Measurements from ENCODE around the gene CENPK. TPM values are rescaled to one million over a fixed set of nuclear protein-coding genes. Genes with fewer than 3 reads are reported as not detected.

CENPK gene
- total and polyA plus RNA-seq, 9 of the 15 experiments (the other 6 are each of a cell fraction or from before 2014, with no cell fraction given): 30.8 to 134 (median 69.0) TPM

GRCh38 chr5:65562731-65563701 is at the start of gene CENPK, which contains the start of gene PPWD1 (continued):
- no peak for TF ChIP-seq TOE1 (IDR thresholded peaks at IDR 0.05; ENCODE audit: borderline replicate concordance)
- TF ChIP-seq TOE1 (CRISPR knock-in tag; IDR thresholded peaks at IDR 0.05; ENCODE audit: borderline replicate concordance, low read depth): no peak
- TF ChIP-seq FOXM1 (IDR thresholded peaks at IDR 0.05; ENCODE audit: low read depth): peak; percentile 74; the same call in 1 of the 2 replicates
- no peak for TF ChIP-seq FOXM1 (CRISPR knock-in tag; IDR thresholded peaks at IDR 0.05; ENCODE audit: low read depth)
- peak; percentile 99 for TF ChIP-seq CREB1 (IDR thresholded peaks at IDR 0.05)
- TF ChIP-seq CREB1 (CRISPR knock-in tag; IDR thresholded peaks at IDR 0.05): peak; percentile 99
- TF ChIP-seq ZNF280B (CRISPR knock-in tag; IDR thresholded peaks at IDR 0.05): no peak
- TF ChIP-seq SMAD2 (IDR thresholded peaks at IDR 0.05; ENCODE audit: low read depth, low read length): no peak
- TF ChIP-seq MNT (conservative IDR thresholded peaks at IDR 0.05): peak; percentile 70 to 85
- TF ChIP-seq TRIM25 (IDR thresholded peaks at IDR 0.05; ENCODE audit: borderline replicate concordance): 0 out of 2 replicates have a peak, but pooled peaks have one; percentile 23
- TF ChIP-seq ZNF277 (CRISPR knock-in tag; IDR thresholded peaks at IDR 0.05; ENCODE audit: borderline replicate concordance): no peak
- TF ChIP-seq ETV5 (CRISPR knock-in tag; IDR thresholded peaks at IDR 0.05; ENCODE audit: low read depth): peak; percentile 76
- TF ChIP-seq ASH1L (IDR thresholded peaks at IDR 0.05; ENCODE audit: borderline replicate concordance, low read depth, partially characterized antibody): peak; percentile 87
- TF ChIP-seq BRD9 (IDR thresholded peaks at IDR 0.05; ENCODE audit: low read depth, partially characterized antibody): peak; percentile 43
- no peak for TF ChIP-seq CHD4 (IDR thresholded peaks at IDR 0.05; ENCODE audit: insufficient read depth, insufficient replicate concordance, low read depth, low read length, poor library complexity, severe bottlenecking)
- no peak for TF ChIP-seq BRCA1 (IDR thresholded peaks at IDR 0.05)
- TF ChIP-seq BRCA1 (CRISPR knock-in tag; IDR thresholded peaks at IDR 0.05): no peak
- TF ChIP-seq CCNT2 (IDR thresholded peaks at IDR 0.05; ENCODE audit: borderline replicate concordance, extremely low read depth, insufficient read length, low read depth, low read length): peak; percentile 53
- no peak for TF ChIP-seq THRAP3 (IDR thresholded peaks at IDR 0.05; ENCODE audit: borderline replicate concordance)
- TF ChIP-seq CAMTA2 (CRISPR knock-in tag; conservative IDR thresholded peaks at IDR 0.05): no peak
- no peak for TF ChIP-seq SRSF7 (optimal IDR thresholded peaks at IDR 0.05; ENCODE audit: low read depth, low read length)

Data from K562 (cell line).